ENCODE data around the gene OR2V2.
A peak's percentile ranks its signal among the peaks of the same experiment; 100 is the strongest.

The OR2V2 gene

GRCh38 chr5:181130832-181131496 is 16.4 kb upstream of the OR2V2 start, which contains the start of gene OR2V1:
Gene OR2V1, minus strand, starts transcription at chr5:181131169. Its CDS starts 5,865 bp downstream, at chr5:181125304.
- peaks cover 4% of the 10 kb centered on the region for H3K4me1 ChIP-seq (ENCODE audit: insufficient read depth, low read length, poor library complexity, severe bottlenecking)
- H3K4me2 ChIP-seq (ENCODE audit: low read depth, low read length, poor library complexity, severe bottlenecking): peak within 1 kb of the TSS; percentile 67
- H3F3A ChIP-seq (ENCODE audit: low read depth): no peaks in the 10 kb centered on the region
- H4K20me1 ChIP-seq (ENCODE audit: insufficient read depth, low read length, poor library complexity, severe bottlenecking): no peaks in the 10 kb centered on the region
- no peaks in the 10 kb centered on the region for H3K9me3 ChIP-seq (ENCODE audit: insufficient read depth, low read depth, low read length)
- no peaks in the 10 kb centered on the region for H3K79me2 ChIP-seq (ENCODE audit: insufficient read depth, low read length)
- H2AFZ ChIP-seq (ENCODE audit: low read length): no peak within 1 kb of the TSS
- H3K4me3 ChIP-seq (ENCODE audit: low read length, poor library complexity, severe bottlenecking): no peak within 1 kb of the TSS
- TF ChIP-seq CTCF (conservative IDR thresholded peaks at IDR 0.05; ENCODE audit: low read length): no peak
- no peaks in the 10 kb centered on the region for H3K27me3 ChIP-seq (ENCODE audit: insufficient read depth, low read length, poor library complexity, severe bottlenecking)
- no peak within 1 kb of the TSS for H3K9ac ChIP-seq (ENCODE audit: low read depth, low read length, poor library complexity, severe bottlenecking)
- no peaks in the 10 kb centered on the region for H3K36me3 ChIP-seq (ENCODE audit: insufficient read depth, low read length)
- no peaks in the 10 kb centered on the region for H3K9me2 ChIP-seq (replicated peaks; ENCODE audit: low read depth, low read length)

GRCh38 chr5:181131514-181131913 is 15.9 kb upstream of the OR2V2 start:
- Histone ChIP-seq H3K4me3 (ENCODE audit: low read length, poor library complexity, severe bottlenecking) (no peak overlapping the region), H3K36me3 (ENCODE audit: insufficient read depth, low read length) (no peaks in the 10 kb centered on the region), H3K4me2 (ENCODE audit: low read depth, low read length, poor library complexity, severe bottlenecking) (no peak overlapping the region), H3K4me1 (ENCODE audit: insufficient read depth, low read length, poor library complexity, severe bottlenecking) (peaks cover 4% of the 10 kb centered on the region), H3F3A (ENCODE audit: low read depth) (no peaks in the 10 kb centered on the region), H4K20me1 (ENCODE audit: insufficient read depth, low read length, poor library complexity, severe bottlenecking) (no peaks in the 10 kb centered on the region), H2AFZ (ENCODE audit: low read length) (no peak overlapping the region), H3K9me3 (ENCODE audit: insufficient read depth, low read depth, low read length) (no peaks in the 10 kb centered on the region), H3K9ac (ENCODE audit: low read depth, low read length, poor library complexity, severe bottlenecking) (no peak overlapping the region), H3K9me2 (replicated peaks; ENCODE audit: low read depth, low read length) (no peaks in the 10 kb centered on the region), H3K79me2 (ENCODE audit: insufficient read depth, low read length) (no peaks in the 10 kb centered on the region), H3K27me3 (ENCODE audit: insufficient read depth, low read length, poor library complexity, severe bottlenecking) (no peaks in the 10 kb centered on the region)
- no peak for TF ChIP-seq CTCF (conservative IDR thresholded peaks at IDR 0.05; ENCODE audit: low read length)
- no peak for TF ChIP-seq EZH2phosphoT487 (IDR thresholded peaks at IDR 0.05; ENCODE audit: borderline replicate concordance)

GRCh38 chr5:181133083-181133482 is 14.3 kb upstream of the OR2V2 start:
- no peaks in the 10 kb centered on the region for H3K27me3 ChIP-seq (ENCODE audit: insufficient read depth, low read length, poor library complexity, severe bottlenecking)
- no peaks in the 10 kb centered on the region for H3F3A ChIP-seq (ENCODE audit: low read depth)
- H3K4me2 ChIP-seq (ENCODE audit: low read depth, low read length, poor library complexity, severe bottlenecking): no peak overlapping the region
- H3K9me3 ChIP-seq (ENCODE audit: insufficient read depth, low read depth, low read length): no peaks in the 10 kb centered on the region
- peaks cover 4% of the 10 kb centered on the region for H3K4me1 ChIP-seq (ENCODE audit: insufficient read depth, low read length, poor library complexity, severe bottlenecking)
- no peak overlapping the region for H3K9ac ChIP-seq (ENCODE audit: low read depth, low read length, poor library complexity, severe bottlenecking)
- no peaks in the 10 kb centered on the region for H3K79me2 ChIP-seq (ENCODE audit: insufficient read depth, low read length)
- H4K20me1 ChIP-seq (ENCODE audit: insufficient read depth, low read length, poor library complexity, severe bottlenecking): no peaks in the 10 kb centered on the region
- H2AFZ ChIP-seq (ENCODE audit: low read length): no peak overlapping the region
- no peaks in the 10 kb centered on the region for H3K36me3 ChIP-seq (ENCODE audit: insufficient read depth, low read length)
- no peaks in the 10 kb centered on the region for H3K9me2 ChIP-seq (replicated peaks; ENCODE audit: low read depth, low read length)
- no peak for TF ChIP-seq EZH2phosphoT487 (IDR thresholded peaks at IDR 0.05; ENCODE audit: borderline replicate concordance)
- H3K4me3 ChIP-seq (ENCODE audit: low read length, poor library complexity, severe bottlenecking): no peak overlapping the region

Data from Loucy (cell line).